CD4-positive, alpha-beta T cell treated with Interleukin-21 for 1 hour (primary cell): Measurements from ENCODE around the gene SLC22A12.
"Not testable (repeated sequence)": the region's sequence is repeated elsewhere in the genome, so short reads cannot be mapped to it uniquely, and the experiment has no call there.

Source experiments
- DNase-seq: peaks from one replicate; pipeline ENCODE4 v3.0.0-alpha.2; 2020

SLC22A12 gene

DNA sequence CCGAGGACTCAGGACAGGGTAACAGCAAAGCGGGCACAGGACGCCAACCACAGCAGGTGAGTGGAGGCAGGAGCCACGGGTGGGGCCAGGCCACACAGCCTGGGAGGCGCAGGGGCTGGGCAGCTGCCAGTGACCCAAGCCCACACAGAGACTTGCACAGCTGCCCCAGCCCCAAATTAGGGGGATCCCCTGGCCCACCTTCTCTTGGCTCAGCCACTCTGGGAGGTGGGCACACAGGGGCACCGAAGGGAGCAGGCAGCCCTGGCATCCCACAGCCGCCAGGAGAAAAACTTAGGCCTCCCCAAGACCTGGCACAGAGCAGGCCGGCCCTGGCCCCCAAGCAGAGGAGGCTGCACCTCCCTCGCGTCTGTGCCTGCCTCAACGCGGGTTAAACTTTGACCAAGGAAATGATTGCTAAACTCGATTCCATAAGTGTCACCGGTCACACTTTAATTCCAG lies at the start of gene SLC22A12:
TSS of gene SLC22A12 (plus strand) at position 458 of the 459 bp plus-strand sequence. CDS start 337 bp downstream, outside the sequence.
- DNase-seq: no peak

DNA sequence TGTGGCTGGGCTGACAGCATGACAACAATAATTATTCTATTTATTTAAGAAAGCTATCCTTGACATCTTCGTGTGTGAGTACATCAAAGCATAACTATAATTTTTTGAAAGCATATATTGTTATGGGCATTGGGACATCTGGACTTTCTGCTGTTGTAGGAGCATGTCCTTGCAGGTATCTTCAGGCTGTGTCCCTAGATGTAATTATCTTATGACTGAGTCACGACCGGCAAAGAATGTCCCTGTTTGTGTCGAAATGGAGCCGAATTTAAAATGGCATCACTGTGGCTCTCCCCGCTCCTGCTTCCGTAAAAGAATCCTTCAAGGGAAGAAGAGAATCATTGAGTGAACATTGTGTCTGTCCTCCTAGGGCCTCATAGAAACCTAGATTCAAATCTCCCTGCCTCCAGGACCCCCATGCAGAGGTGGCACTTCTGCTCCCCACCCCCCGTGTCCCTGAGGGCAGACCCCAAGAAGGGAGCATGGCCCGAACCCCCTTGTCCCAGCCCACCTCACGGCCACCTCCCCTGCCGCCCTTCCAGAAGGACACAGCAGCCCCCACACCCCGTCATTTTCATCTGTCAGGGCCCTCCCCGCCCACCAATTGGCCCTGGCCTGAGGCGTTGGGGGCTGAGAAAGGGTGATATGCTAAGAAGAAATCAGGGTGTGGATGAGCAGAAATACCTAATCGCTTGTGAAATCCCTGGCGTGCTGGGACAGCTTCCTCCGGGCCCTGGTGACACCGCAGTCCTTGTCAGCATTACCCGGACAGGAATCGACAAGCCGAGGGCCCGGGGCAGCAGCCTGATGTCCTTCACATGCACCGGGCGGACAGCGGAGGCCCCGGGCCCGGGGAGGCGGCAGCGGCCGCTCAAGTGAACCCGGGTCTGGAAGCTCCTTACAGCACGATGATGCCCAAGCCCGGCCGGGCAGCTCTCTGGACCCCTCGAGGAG lies 48.6 kb upstream of the SLC22A12 start:
- no peak for DNase-seq

DNA sequence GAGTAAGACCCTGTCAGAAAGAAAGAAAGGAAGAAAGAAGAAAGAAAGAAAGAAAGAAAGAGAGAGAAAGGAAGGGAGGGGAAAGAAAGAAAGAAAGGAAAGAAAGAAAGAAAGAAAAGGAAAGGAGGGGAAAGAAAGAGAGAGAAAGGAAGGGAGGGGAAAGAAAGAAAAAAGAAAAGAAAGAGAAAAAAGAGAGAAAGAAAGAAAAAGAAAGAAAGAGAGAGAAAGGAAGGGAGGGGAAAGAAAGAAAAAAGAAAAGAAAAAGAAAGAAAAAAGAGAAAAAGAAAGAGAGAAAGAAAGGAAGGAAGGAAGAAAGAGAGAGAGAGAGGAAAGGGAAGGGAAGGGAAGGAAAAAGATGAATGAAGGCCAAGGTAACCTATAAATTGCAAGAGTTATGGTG lies 47.2 kb upstream of the SLC22A12 start:
- DNase-seq: no peak

DNA sequence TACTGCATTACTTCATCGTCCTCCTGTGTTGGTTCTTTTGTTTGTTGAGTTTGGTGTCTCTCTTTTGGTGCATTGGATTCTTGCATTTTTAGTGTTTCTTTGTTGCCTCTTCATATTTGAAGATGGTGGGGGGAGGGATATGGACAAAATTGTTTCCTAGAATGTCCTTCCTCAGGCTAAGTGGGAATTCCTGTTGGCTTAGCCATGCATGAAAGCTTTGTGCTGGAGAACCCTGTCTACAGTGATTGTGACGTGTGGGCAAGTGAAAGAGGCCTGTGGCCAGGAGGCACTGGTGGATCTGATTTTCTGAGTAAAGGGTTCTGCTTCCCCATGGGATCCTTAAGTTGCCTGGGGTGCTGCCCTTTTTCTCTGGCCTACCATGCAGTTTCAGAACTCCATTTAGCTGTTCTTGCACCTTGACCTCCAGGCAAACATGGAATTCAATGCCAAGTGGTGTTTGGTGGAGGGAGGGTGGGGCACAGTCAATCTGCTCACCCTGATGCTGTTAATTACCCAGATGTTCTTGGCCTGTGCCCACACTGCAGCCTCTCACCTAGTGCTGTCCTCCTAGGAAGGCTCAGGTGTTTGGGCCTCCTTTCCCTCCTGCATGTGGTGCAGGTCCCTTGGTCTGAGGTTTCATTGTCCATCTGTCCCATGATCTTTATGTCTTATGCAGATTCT lies 46.3 kb upstream of the SLC22A12 start:
- no peak for DNase-seq

DNA sequence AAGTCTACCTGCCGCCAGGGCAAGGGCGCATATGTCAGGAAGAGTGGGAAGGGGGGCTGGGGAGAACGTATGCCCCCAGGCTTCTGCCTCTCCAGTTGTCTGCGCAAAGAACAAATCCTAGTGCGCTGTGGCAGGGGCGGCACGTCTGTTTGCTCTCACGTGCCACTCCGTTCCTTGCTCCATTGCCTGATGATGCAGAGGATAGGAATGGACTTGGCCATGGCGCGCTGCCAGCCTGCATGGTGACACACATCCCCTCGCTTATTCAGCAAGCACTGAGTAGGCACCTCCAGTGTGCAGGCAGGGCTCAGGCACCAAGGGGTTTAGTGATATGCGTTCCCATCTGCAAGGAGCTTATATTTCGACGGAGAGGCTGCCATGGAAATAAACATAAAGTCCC lies 45.4 kb upstream of the SLC22A12 start:
- no peak for DNase-seq

DNA sequence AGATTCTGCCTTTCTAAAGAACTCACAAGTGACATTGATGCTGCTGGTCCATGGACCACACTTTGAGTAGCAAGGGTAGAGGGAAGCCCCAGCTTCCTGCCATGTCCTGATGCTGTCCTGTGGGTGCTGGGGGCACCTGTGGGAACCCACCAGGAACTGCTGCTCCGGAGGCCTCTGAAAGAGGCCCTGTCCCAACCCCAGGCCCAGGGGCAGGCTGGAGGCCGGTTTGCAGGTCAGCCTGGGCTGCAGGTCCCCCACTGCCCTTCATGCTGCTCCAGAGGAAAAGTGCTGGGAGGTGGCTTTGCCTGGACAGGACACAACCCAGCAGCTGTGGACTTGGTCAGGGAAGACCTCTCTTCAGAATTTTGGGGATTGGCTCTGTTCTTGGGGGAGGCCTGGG lies 44.8 kb upstream of the SLC22A12 start:
- DNase-seq: no peak

DNA sequence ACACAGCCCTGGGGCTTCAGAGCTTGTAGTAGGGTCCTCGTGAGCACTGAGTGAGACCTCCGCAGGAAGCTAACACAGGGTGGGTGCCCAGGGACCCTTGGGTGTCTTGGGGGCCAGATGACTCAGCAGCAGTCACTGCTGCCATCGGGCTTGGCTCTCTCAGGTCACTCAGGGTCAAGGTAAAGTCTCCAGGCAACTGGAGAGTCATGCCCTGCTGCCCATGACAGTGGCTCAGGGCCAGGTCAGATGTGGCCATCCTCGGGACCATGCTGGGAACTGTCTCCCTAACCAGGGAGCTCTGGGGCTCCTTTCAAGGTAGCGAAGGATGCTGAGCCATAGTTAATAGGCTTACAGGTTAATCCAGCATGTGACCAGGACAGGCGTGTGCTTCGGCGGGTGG lies 44.4 kb upstream of the SLC22A12 start:
- DNase-seq: no peak

DNA sequence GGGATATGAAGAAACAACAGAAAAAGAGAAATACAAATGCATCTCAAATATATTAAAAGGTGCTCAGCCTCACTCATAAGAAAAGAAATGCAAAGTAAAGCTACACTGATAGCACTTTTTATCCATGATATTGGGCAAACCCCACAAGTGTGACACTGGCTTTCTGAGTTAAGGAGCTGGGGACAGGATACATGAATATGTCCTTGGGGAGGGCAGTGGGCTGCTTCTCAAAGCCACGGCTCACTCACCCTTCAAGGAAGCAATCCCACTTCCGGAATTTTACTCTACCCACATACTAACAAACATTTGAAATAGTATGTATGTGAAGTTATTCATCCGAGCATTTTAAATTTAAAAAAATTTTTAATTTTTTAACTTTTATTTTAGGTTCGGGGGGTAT lies 41.1 kb upstream of the SLC22A12 start:
- no peak for DNase-seq

DNA sequence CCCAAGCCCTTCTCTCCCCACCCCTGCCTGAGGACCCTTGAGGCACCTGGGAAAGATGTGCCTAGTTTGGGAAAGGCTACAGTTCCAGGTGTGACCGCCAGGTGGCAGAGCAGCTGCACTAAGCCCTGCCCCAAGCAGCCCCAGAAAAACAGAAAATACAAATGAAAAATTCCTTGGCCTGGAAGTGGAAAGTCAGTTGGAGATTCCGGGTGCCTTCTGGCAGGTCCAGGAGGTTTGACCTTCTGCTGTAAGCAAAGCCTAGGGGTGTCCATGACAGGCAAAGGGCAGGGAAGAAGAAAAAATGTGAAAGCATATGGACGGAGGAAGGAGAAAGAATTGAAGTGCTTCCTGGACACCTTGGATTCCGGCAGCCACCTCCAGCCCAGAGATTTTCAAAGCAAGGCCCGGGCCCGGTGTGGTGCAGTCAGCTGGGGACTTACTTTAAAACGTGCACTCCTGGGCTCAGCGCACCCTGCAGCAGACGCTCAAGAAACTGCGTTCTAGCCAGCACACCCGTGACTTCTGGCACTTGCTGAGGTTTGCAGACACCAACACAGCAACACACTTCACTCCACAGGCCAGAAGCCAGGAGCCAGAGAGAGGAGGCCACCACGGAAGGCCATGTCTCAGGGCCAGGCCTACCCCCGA lies 37.3 kb upstream of the SLC22A12 start:
- DNase-seq: peak; percentile 46

DNA sequence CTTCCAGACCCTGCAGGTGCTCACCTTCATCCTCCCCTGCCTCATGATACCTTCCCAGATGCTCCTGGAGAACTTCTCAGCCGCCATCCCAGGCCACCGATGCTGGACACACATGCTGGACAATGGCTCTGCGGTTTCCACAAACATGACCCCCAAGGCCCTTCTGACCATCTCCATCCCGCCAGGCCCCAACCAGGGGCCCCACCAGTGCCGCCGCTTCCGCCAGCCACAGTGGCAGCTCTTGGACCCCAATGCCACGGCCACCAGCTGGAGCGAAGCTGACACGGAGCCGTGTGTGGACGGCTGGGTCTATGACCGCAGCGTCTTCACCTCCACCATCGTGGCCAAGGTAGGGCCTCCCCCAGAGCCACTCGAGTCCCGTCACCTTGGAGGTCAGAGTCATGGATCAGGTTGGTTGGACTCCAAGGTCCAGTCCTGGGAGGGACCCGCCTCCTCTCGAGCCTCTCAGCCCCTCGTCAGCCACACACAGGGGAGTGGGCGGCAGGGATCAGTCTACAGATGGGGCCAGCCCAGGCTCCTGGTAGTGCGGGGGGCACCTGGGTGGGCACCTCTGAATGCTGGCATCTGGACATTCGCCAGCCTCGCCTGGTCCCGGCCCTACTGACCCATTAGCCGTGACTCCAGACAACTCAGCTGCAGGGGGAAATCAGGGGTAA lies 34.8 kb upstream of the SLC22A12 start:
- no peak for DNase-seq

DNA sequence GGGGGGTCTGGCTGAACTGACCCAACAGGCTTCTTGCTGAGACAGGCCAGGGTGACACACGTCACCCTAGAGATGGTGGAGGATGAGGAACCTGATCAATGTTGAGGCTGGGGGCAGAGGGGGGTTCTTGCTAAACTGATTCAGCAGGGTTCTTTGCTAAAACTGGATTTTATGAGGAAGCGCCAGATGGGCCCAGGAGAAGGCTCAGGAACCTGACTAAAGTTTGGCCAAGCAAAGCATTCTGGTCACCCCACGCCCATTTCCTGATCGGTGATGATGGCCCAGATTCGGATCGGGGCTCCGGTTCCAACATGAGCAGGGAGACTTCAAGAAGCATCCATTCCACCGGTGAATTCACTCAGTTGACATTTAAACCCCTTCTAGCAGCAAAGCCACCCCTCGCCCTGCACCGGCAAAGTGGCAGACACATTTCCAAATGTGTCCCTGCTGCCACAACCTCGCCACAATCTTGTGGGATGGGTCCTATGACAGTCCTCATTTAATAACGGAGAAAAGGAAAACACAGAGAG lies 34.2 kb upstream of the SLC22A12 start:
- DNase-seq: no peak

DNA sequence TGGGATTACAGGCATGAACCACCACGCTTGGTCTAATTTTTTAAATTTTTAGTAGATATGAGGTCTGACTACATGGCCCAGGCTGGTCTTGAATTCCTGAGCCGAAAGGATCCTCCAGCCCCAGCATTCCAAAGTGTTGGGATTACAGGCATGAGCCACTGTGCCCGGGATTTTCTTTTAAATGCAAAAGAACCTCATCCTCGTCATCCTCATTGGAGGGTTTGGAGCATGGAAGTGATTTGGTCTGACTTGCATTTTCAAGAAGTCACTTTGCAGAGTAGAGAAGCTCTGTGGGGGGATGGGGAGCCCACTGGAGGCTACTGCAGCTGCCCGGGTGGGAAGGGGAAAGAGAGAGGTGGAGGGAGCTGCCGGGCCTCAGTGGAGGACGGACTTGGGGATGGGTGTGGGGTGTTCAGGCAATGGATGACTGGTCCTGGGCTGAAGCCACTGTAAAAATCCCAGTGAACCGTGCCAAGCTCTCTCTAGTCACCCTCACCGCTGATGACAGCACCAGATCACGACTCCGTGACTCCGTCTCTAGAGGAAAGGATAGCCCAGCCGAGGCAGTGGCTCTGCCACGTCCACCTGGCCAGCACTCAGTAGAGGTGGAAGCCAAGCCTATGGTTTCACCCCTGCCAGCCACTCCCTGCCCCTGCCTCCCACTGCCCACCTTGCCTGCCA lies 32.8 kb upstream of the SLC22A12 start:
- no peak for DNase-seq

DNA sequence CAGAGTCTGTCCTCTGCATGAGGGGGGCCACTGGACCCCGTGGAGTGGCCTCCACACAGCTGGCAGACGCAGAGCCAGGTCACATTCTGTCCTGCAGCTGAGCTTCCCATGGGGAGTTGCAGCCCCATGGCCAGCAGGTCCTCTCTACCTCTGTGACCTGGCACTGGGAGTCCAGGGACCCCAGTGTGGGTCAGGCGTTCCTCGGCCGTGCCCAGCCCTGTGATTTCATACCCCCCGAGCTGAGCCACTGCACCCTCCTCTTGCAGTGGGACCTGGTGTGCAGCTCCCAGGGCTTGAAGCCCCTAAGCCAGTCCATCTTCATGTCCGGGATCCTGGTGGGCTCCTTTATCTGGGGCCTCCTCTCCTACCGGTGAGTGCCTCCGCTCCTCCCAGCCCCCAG lies 32.2 kb upstream of the SLC22A12 start:
- DNase-seq: no peak

DNA sequence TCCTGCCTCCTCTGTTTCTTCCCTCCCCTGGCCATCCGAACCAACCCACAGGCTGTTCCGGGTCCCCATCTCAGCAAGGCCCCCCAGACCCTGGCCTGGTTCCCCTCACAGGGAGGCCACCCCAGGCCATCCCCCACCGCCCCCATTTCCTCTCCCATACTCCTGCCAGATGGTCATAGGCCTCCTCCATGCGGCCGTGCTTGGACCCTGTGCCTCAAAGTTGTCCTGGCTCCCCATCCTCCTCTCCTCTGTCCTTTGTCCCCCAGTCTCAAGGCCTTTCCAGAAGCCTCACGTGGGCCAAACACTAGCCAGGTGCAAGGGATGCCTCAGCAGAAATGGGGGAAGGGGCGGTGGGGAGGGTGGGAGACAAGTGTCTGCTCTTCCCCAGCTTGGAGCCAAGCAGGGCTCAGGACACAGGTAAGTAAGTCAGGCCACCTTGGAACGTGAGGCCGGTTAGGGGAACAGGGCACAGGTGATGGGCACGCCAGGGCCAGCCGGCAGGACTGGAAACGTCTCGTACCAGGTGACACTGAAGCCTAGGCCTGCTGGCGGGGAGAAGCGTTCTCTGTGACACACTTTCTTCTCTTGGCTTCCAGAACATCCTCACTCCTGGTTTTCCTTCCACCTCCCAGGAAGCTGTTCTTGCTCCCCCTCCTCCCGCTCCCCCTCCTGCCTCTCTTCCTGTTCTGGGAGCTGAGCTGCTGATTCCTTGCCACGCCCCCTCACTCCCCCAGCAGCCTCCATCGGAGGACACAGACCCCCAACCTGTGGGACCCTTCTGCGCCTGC lies 31.5 kb upstream of the SLC22A12 start:
- DNase-seq: no peak

DNA sequence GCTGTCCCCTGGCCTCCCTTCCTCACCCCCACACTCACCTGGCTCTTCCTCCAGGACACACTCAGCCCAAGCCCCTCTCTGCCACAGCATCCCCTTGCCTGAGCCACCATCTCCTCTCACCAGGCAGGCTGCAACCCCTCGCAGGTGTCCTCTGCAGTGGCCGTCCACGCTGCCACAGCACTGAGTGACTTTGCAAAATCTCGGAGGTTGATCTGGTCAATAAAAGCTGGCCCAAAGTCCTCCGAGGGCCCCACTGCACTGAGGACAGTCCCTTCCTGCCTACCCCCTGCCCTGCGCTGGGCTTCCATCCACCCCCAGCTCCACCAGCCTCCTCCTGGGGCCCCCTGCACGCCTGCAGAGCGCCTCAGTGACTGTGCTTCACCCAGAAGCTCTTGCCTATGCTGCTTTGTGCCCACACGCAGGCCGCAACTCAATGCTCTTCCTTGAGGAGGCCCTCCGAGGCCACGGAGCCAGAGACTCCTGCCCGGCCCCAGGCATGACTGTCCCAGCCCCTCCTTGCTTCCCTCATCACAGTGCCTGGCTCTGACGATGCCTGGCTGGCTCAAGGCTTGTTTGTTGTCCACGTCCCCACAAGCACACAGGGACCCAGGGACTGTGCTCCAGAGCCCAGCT lies 30.8 kb upstream of the SLC22A12 start:
- no peak for DNase-seq

DNA sequence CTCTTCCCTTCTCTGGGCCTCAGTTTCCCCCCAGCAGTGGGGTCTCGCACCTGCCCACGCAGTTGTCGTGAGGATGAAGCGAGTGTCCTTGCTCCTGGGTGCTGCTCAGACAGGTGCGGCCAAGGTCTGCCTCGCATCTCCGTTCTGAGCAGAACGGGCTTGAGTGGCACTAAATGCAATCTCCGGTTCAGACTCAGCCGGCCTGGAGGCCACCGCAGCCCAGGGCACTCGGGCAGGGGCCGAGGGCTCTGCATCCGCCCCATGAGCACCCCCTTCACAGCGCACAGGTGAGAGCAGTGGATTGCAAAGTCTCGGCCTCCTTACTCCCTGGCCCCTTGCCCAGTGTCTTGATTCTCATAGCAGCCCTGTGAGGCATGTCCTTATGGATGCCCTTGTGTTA lies 30.1 kb upstream of the SLC22A12 start:
- no peak for DNase-seq

DNA sequence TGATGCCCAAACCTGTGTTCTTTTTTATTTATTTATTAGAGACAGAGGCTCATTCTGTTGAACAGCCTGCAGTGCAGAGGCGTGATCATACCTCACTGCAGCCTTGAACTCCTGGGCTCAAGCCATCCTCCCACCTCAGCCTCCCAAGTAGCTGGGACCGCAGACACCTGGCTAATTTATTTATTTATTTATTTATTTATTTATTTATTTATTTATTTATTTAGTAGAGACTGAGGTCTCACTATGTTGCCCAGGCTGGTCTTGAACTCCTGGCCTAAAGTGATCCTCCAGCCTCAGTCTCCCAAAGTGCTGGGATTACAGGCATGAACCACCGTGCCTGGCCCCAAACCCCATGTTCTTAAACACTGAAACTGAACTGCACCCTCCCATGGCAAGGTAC lies 29.6 kb upstream of the SLC22A12 start:
- DNase-seq: not testable (repeated sequence)

DNA sequence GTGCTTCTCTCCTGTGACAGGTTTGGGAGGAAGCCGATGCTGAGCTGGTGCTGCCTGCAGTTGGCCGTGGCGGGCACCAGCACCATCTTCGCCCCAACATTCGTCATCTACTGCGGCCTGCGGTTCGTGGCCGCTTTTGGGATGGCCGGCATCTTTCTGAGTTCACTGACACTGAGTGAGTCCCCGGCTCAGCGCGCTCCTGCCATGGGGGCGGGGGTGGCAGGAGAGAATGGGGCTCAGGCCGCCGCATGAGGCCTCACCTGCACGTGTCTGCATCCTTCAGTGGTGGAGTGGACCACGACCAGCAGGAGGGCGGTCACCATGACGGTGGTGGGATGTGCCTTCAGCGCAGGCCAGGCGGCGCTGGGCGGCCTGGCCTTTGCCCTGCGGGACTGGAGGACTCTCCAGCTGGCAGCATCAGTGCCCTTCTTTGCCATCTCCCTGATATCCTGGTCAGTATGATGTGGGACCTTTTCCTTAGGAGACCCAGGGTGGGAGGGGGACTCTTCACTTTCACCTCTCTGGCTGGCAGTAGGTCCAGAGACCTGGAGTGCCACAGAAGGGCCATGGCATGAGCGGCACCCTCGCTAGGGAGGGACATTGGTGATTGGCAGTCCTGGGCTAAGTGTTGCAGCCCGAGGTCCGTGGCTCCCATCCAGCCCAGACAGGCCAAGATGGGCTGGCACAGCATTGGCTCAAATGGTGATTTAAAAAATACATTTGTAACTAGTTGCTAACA lies 28.9 kb upstream of the SLC22A12 start:
- no peak for DNase-seq

DNA sequence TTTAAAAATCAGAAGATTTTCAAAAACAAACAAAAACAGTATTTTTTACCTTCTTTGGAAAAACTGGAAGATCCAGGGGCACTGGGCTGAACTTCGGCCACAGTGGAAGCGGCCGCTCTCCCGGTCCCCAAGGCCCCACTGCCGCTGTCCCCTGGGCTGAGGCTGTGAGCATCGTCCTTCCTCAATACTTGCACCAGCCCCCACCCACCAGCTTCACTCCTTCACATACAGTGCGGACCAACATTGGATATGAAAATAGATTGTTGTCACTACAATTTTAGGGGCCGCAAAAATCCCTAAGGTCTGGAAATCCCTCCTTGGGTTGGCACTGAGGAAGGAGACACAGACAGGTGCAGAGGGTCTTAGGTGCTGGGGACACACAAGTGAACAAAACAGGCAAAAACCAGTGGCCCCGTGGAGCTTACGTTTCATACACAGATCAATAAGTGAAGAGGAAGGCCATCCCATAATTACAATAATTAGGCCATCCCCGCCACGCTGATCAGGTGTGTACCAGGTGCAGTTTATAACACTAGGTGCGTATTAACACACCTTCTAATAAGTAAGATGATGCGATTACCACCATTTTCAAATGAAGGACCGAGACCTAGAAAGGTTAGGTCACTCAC lies 28.2 kb upstream of the SLC22A12 start:
- no peak for DNase-seq

DNA sequence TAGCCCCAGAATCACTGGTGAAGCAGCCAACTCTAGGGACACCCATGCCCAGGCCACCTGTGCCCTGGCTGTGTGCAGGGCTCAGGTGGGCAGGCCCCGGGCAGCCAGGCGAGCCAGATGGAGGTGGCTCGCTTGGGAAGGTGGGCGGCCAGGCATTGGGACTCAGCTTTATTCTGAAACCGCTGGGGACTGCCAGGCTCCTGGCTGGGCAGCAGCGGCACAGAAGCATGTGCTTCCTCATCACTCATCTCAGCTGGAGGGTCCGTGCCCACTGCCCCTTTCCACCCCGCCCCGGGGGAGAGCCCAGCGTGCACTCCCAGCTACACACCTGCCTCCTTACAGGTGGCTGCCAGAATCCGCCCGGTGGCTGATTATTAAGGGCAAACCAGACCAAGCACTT lies 27.1 kb upstream of the SLC22A12 start:
- no peak for DNase-seq
